Fibroblast of lung (primary cell): Measurements from ENCODE around the gene CARD19. TPM values are rescaled to one million over a fixed set of nuclear protein-coding genes. Genes with fewer than 3 reads are reported as not detected.

Experiments used
- DNase-seq, 2 donors: peaks; one replicate each; pipeline versions ENCODE4 v3.0.0 to v3.0.0-alpha.2; 2010; ENCODE audit warnings: low read depth in 2 of 2
- H2AFZ ChIP-seq: 2 replicates; pipeline ENCODE4 v1.5.1; 2012; ENCODE audit warnings: low read length, control low read depth, inconsistent platforms
- H3K27ac ChIP-seq: 2 replicates; pipeline ENCODE4 v1.5.1; 2011; ENCODE audit warnings: low read length, control low read depth; ENCODE audit not compliant: insufficient read depth
- H3K27me3 ChIP-seq: 2 replicates; pipeline ENCODE4 v1.5.1; 2011; ENCODE audit warnings: mild to moderate bottlenecking, low read length; ENCODE audit not compliant: control insufficient read depth, insufficient read depth
- H3K36me3 ChIP-seq: 2 replicates; pipeline ENCODE4 v1.5.1; 2011; ENCODE audit warnings: low read length; ENCODE audit not compliant: control insufficient read depth, insufficient read depth
- H3K4me1 ChIP-seq: 2 replicates; pipeline ENCODE4 v1.5.1; 2011; ENCODE audit warnings: low read length; ENCODE audit not compliant: control insufficient read depth, insufficient read depth; ENCODE audit errors: extremely low read depth
- H3K4me2 ChIP-seq: 2 replicates; pipeline ENCODE4 v1.5.1; 2011; ENCODE audit warnings: low read length, control low read depth; ENCODE audit not compliant: insufficient read depth; ENCODE audit errors: extremely low read depth
- H3K4me3 ChIP-seq, 4 experiments: fragments of 200-600 bp in 1 of 4; sonication (generic) in 1 of 4; replicated peaks in 1 of 4; 2 replicates each; pipeline ENCODE4 v1.5.1; 2011 to 2016; ENCODE audit warnings: low read length in 4 of 4, low read depth in 3 of 4, mild to moderate bottlenecking in 3 of 4, control low read depth in 2 of 4, inconsistent platforms in 1 of 4, mixed read lengths in 1 of 4; ENCODE audit not compliant: insufficient read depth in 1 of 4; ENCODE audit errors: control extremely low read depth in 1 of 4
- H3K79me2 ChIP-seq: 2 replicates; pipeline ENCODE4 v1.5.1; 2012; ENCODE audit warnings: mild to moderate bottlenecking, low read length, inconsistent platforms; ENCODE audit not compliant: control insufficient read depth, insufficient read depth
- H3K9ac ChIP-seq: 2 replicates; pipeline ENCODE4 v1.5.1; 2011; ENCODE audit warnings: mild to moderate bottlenecking, low read length, control low read depth; ENCODE audit not compliant: insufficient read depth
- H3K9me3 ChIP-seq: 2 replicates; pipeline ENCODE4 v1.5.1; 2012; ENCODE audit warnings: low read depth, low read length; ENCODE audit not compliant: control insufficient read depth, insufficient read depth
- H4K20me1 ChIP-seq: 2 replicates; pipeline ENCODE4 v1.5.1; 2011; ENCODE audit warnings: low read length; ENCODE audit not compliant: control insufficient read depth, insufficient read depth; ENCODE audit errors: extremely low read depth
- CTCF ChIP-seq, 2 donors: IDR thresholded peaks in 1 of 2; conservative IDR thresholded peaks in 1 of 2; 1 replicate in 1 of 2; 2 replicates in 1 of 2; pipeline ENCODE4 v1.5.1; 2011 to 2012; ENCODE audit warnings: low read length in 2 of 2, control low read depth in 1 of 2, inconsistent platforms in 1 of 2, low read depth in 1 of 2, mild to moderate bottlenecking in 1 of 2
- EZH2 ChIP-seq: IDR thresholded peaks from 2 replicates; pipeline ENCODE4 v1.5.1; 2012; ENCODE audit warnings: low read length, control low read depth, mild to moderate bottlenecking; ENCODE audit errors: missing control alignments
- polyA plus RNA-seq, 2 donors: library from polyadenylated mRNA; depleted of rRNA in 1 of 2; stranded (reverse) in 1 of 2; unstranded in 1 of 2; fragments of >200 nt; gene quantifications; 2 replicates each; pipeline ENCODE4 v1.2.1, GENCODE V29; 2011 to 2012; ENCODE audit warnings: missing spikeins in 1 of 2
- total RNA-seq: library from RNA; depleted of rRNA; stranded (reverse); fragments of >200 nt; gene quantifications from 2 replicates; pipeline ENCODE4 v1.2.1, GENCODE V29; 2014

CARD19 gene
- total and polyA plus RNA-seq, 2 donors (not counting 1 experiment from before 2014, with no cell fraction given): 30.2 to 91.0 TPM

- no peak for DNase-seq
- H3K9ac ChIP-seq: no peak overlapping the region
- no peak overlapping the region for H3K4me3 ChIP-seq
- no peaks in the 10 kb centered on the region for H4K20me1 ChIP-seq
- H3K27me3 ChIP-seq: no peaks in the 10 kb centered on the region
- no peak overlapping the region for H3K27ac ChIP-seq
- H3K9me3 ChIP-seq: no peaks in the 10 kb centered on the region
- H2AFZ ChIP-seq: no peak overlapping the region
- H3K36me3 ChIP-seq: no peaks in the 10 kb centered on the region
- no peaks in the 10 kb centered on the region for H3K79me2 ChIP-seq
- H3K4me2 ChIP-seq: no peak overlapping the region
- H3K4me1 ChIP-seq: no peaks in the 10 kb centered on the region
- TF ChIP-seq EZH2: no peak
Measured at GRCh38 chr9:93155716-93156474, 59.9 kb downstream of the CARD19 start.

DNA sequence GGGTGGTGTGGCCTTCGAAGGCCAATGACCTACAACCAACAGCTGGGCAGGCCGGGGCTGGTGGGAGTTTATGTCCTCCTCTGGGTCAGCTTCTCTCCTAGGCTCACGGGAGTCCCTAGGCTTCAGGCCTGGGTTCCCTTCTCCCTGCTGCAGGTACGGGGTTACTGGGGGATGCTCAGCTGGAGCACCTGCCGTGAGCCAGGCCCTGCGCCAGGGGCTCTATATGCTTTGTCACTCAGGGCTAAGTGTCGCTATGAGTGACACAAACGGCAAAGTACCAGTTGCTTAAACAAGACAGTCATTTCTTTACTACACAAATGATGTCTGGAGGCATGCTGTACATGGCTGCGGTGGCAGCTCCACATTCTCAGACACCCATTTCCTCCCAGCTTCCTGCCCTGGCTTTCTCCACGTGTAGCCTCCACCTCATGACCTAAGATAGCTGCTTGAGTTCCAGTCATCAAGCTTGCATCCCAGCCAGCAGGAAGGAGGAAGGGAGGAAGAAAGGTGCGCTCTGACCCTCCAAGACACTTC lies 60.5 kb downstream of the CARD19 start:
- H3K27ac ChIP-seq: no peak overlapping the region
- H3K4me2 ChIP-seq: no peak overlapping the region
- DNase-seq: no peak
- no peaks in the 10 kb centered on the region for H3K36me3 ChIP-seq
- no peak overlapping the region for H3K9ac ChIP-seq
- H3K4me1 ChIP-seq: no peaks in the 10 kb centered on the region
- no peaks in the 10 kb centered on the region for H4K20me1 ChIP-seq
- H3K9me3 ChIP-seq: no peaks in the 10 kb centered on the region
- no peaks in the 10 kb centered on the region for H3K79me2 ChIP-seq
- H3K27me3 ChIP-seq: no peaks in the 10 kb centered on the region
- H2AFZ ChIP-seq: no peak overlapping the region
- no peak overlapping the region for H3K4me3 ChIP-seq
- TF ChIP-seq EZH2 (no peak), CTCF (conservative IDR thresholded peaks at IDR 0.05 in 1 of 2, IDR thresholded peaks at IDR 0.05 in 1 of 2; ENCODE audit: low read depth in 1 of 2, low read length in 2 of 2) (no peak)

DNA sequence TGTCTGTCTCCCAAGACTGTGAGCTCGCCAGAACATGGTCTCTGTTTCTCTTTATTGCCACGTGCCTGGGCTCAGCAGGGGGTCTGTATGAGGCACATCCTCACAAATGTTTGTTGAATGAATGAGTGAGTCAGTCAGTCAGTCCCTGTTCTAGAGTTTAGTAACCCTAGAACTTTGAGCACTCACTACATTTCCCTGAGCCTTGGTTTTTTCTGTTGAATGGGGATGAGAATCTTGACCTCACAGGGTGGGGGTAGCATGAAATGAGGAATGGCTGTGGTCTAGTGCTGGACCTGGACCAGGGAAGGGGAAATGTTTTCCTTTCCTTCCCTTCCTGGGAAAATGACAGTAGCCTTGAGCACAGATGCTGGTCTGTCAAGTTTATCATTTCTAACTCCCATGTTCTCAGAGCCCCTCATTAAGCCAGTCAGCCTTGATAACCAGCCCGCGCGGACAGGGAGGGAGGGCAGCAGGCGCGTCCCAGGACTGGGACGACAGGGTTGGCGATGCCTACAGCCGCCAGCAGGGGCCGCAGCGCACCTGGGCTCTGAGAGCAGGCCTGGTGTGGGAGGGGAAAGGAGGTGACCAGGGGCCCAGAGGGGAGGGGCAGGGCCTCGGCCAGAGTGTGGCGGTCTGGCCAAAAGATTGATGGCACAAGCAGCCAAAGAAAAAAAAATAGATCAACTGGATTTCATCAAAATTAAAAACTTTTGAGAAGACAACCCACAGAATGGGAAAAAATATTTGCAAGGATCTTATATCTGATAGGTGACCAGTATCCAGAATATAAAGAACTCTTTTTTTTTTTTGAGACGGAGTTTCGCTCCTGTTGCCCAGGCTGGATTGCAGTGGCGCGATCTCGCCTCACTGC lies 63.8 kb downstream of the CARD19 start:
- TF ChIP-seq EZH2: no peak
- peak; percentile 92 to 98 for TF ChIP-seq CTCF (conservative IDR thresholded peaks at IDR 0.05 in 1 of 2, IDR thresholded peaks at IDR 0.05 in 1 of 2; ENCODE audit: low read depth in 1 of 2, low read length in 2 of 2)
- peaks cover 5% of the 10 kb centered on the region for H3K27me3 ChIP-seq
- DNase-seq: peak; percentile 62 to 70
- H3K27ac ChIP-seq: no peak overlapping the region
- H3K9ac ChIP-seq: no peak overlapping the region
- H3K79me2 ChIP-seq: no peaks in the 10 kb centered on the region
- H3K4me1 ChIP-seq: no peaks in the 10 kb centered on the region
- H3K4me2 ChIP-seq: peak overlapping the region; percentile 13
- no peak overlapping the region for H3K4me3 ChIP-seq
- H3K9me3 ChIP-seq: no peaks in the 10 kb centered on the region
- H3K36me3 ChIP-seq: no peaks in the 10 kb centered on the region
- no peaks in the 10 kb centered on the region for H4K20me1 ChIP-seq
- peak overlapping the region; percentile 7 for H2AFZ ChIP-seq
